Measurements from ENCODE around the gene SUGCT.

DNA sequence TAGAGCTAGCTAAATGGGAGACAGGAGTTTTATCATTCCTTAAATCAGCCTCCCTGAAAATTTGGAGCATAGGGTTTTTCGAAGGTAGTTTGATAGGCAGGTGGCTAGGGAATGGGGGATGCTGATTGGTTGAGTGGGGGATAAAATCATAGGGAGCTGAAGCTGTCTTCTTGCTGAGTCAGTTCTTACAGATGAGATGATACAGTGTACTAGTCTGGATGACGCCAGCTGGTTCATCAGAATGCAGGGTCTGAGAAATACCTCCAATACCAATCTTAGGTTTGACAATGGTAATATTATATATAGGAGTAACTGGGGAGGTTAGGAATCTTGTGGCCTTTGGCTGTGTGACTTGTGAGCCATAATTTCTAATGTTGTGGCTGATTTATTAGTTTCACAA, 271.2 kb downstream of the SUGCT start:
- TF ChIP-seq EP300 (IDR thresholded peaks at IDR 0.05; ENCODE audit: borderline replicate concordance in 1 of 2, low read depth in 1 of 2, low read length in 1 of 2) (no peak), RCOR1 (IDR thresholded peaks at IDR 0.05; ENCODE audit: low read length) (no peak), RAD21 (IDR thresholded peaks at IDR 0.05; ENCODE audit: low read length) (no peak), GABPA (IDR thresholded peaks at IDR 0.05; ENCODE audit: low read depth) (no peak), ELF1 (IDR thresholded peaks at IDR 0.05) (no peak), FOXM1 (IDR thresholded peaks at IDR 0.05; ENCODE audit: low read depth) (no peak), SMC3 (IDR thresholded peaks at IDR 0.05; ENCODE audit: low read depth, low read length) (no peak), POLR2AphosphoS5 (IDR thresholded peaks at IDR 0.05; ENCODE audit: low read depth, low read length) (no peak), EZH2phosphoT487 (IDR thresholded peaks at IDR 0.05; ENCODE audit: borderline replicate concordance, low read depth) (no peak), MXI1 (IDR thresholded peaks at IDR 0.05; ENCODE audit: low read depth, low read length) (no peak), SIN3A (IDR thresholded peaks at IDR 0.05; ENCODE audit: borderline replicate concordance, low read depth, low read length) (no peak)
- TF ChIP-seq, protein P1, sequence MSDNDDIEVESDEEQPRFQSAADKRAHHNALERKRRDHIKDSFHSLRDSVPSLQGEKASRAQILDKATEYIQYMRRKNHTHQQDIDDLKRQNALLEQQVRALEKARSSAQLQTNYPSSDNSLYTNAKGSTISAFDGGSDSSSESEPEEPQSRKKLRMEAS (IDR thresholded peaks at IDR 0.05; ENCODE audit: low read depth), result no peak
- TF ChIP-seq, protein P2, sequence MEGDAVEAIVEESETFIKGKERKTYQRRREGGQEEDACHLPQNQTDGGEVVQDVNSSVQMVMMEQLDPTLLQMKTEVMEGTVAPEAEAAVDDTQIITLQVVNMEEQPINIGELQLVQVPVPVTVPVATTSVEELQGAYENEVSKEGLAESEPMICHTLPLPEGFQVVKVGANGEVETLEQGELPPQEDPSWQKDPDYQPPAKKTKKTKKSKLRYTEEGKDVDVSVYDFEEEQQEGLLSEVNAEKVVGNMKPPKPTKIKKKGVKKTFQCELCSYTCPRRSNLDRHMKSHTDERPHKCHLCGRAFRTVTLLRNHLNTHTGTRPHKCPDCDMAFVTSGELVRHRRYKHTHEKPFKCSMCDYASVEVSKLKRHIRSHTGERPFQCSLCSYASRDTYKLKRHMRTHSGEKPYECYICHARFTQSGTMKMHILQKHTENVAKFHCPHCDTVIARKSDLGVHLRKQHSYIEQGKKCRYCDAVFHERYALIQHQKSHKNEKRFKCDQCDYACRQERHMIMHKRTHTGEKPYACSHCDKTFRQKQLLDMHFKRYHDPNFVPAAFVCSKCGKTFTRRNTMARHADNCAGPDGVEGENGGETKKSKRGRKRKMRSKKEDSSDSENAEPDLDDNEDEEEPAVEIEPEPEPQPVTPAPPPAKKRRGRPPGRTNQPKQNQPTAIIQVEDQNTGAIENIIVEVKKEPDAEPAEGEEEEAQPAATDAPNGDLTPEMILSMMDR (IDR thresholded peaks at IDR 0.05), result no peak
- TF ChIP-seq, protein P3, sequence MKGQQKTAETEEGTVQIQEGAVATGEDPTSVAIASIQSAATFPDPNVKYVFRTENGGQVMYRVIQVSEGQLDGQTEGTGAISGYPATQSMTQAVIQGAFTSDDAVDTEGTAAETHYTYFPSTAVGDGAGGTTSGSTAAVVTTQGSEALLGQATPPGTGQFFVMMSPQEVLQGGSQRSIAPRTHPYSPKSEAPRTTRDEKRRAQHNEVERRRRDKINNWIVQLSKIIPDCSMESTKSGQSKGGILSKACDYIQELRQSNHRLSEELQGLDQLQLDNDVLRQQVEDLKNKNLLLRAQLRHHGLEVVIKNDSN (IDR thresholded peaks at IDR 0.05; ENCODE audit: borderline replicate concordance, low read depth), result no peak

All from SK-N-SH (cell line).